Dermis microvascular lymphatic vessel endothelial cell (primary cell): ENCODE data around the gene MYLK2. TPM values are rescaled to one million over a fixed set of nuclear protein-coding genes. Genes with fewer than 3 reads are reported as not detected.

Experiments used
- DNase-seq, 2 donors: peaks; one replicate each; pipeline versions ENCODE4 v3.0.0 to v3.0.0-alpha.2; 2010; ENCODE audit warnings: low read depth in 2 of 2
- total RNA-seq: library from RNA; depleted of rRNA; stranded (reverse); fragments of >200 nt; gene quantifications from 2 replicates; pipeline ENCODE4 v1.2.1, GENCODE V29; 2014

MYLK2 gene
- total RNA-seq, 1 donor from 2014 or later, result 14.5 TPM

DNA sequence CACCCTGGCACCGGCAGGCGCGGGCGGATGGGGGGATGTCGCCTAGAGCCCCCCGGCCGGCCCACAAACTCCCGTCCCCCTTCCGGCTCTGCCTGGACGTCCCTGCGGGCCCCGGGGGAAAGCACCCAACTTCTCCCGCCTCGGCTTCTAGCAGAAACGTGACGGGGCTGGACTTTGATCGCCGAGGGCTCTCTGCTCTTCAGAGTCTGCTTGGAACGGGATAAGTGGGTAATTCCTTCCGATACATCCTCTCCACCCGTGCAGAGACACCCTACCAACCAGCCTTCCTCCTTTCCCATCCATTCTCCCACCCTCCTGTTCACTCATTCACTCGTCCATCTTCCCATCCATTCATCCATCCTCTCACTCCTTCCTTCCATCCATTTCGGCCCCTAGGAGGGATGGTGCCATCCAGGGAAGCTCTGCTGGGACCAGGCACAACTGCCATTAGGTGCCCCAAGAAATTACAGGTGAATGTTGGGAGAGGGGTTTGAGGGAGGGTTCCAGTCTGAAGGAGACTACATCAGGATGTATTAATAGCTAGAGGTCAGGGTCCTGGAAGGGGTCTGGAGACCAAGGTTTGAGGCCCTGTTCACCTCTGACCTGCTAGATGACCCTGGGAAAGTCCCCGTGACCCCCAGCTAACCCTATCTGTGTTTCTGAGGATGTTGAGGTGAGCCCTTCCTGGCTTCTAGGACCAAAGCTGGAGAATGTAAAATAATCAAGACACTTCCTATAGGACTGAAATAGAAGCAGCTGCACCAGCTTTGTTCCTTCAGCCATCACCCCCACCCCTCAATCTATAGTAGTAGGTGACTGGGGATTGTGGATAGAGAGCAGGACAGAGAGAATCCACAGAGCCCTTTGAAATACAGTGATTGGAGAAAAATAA, 51.8 kb downstream of the MYLK2 start:
- no peak for DNase-seq

DNA sequence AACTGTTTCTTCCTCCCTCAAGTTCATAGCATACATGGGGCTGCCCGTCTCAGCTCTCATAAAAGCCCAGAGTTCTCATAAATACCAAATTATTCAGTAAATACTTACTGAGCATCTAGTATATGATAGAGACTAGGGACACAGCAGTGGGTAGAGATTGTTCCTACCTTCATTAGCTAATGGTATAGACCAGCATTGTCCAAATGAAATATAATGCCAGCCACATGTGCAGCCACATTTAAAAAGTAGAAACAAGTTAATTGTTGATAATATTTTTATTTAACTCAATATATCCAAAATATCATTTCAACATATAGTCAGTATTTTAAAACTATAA, 52.4 kb downstream of the MYLK2 start:
- DNase-seq, result no peak

DNA sequence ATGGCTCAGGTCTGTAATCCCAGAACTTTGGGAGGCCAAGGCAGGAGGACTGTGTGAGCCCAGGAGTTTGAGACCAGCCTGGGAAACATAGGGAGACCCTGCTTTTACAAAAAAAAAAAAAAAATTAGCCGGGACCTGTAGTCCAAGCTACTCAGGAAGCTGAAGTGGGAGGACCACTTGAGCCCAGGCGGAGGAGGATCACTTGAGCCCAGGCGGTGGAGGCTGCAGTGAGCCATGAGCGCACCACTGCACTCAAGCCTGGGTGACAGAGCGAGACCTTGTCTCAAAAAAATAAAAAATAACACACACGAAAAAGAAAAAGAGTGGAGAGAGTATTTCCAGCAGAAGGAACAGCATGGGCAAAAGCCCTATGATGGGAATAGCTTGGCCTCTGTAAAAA, 53.2 kb downstream of the MYLK2 start:
- DNase-seq, result no peak

DNA sequence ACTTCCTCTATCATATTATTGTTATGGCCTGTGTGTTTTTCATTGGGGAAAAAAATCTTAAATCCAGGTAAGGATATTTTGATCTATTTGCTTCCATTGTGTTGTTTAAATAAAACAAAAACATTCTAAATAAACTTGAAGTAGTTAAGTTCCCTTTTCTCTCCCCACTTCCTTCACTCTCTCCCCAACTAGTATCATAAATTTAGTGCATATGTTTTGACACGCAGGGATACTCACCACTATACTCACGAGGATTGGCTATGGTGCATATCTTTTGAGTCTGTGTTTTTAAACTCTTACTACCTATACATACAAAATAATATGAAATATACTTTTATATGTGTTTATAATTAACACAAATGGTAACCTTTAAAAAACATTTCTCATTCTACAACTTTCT, 56.5 kb downstream of the MYLK2 start:
- DNase-seq, result no peak

DNA sequence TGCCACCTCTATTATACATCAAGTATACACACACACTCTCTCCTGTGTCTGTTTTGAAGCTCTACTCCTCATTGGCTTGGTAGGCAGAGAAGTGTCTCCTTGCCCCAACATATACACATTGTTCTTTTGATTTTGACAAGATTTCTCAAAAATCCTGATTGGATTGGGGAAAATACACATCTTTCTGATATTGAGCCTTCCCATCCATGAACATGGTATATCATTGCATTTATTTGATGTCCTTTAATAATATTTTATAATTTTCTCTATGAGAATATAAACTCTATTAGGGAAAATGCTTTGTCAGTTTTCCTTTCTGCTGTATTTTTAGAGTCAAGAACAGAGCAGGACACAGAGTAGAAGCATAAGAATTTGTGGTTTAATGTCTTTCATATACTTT, 58.5 kb downstream of the MYLK2 start:
- DNase-seq, result no peak

DNA sequence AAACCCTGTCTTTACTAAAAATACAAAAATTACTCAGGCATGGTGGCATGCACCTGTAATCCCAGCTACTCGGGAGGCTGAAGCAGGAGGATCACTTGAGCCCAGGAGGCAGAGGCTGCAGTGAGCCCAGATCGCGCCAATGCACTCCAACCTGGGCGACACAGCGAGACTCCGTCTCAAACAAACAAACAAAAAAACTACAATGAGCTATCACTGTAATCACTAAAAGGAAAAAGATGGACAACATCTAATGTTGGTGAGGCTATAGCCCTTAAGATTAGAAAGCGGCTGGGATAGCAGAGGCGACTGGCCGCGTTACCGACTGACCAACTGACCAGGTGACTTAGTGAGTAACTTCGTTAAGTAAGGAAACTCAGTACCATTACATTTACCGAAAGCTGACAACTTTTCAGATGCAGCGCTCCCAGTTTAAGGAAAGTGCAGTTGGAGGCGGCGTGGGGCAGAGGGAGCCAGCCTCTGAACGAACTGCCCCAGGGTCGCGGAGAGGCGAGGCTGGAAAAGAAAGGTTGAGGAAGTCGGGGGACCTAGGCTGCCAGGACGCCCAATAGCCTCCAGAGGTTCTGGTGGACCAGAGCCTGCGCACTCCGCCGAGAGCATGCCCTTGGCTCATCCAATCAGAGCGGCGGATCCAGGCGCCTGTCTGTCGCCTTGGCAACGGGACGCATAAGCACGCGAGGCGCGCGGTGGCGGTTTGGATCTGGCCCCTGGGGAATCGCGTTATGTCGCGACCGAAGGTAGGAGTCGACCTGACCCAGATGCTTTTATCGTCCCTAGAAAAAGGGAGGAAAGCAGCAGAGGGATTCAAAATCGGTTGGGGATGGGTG, 60.2 kb downstream of the MYLK2 start:
- peak; percentile 91 to 97 for DNase-seq

DNA sequence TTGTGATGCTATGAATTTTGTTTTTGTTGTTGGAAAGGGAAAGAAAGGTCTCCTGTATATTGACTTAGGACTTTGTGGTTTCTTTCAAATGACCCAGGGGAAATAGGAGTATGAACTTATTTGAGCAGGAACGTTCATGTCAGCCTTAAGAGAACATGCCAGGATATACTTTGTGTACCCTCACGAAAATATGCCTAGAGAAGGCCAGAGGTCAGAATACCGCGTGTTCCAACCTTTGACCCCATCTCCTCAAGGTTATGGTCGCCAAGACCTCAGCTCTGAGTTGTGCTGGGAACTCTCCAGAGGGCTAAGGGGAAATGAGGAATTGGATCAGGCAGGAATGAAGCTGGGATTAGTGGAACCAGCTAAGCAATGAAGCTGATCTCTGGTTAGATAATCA, 62.8 kb downstream of the MYLK2 start:
- no peak for DNase-seq

DNA sequence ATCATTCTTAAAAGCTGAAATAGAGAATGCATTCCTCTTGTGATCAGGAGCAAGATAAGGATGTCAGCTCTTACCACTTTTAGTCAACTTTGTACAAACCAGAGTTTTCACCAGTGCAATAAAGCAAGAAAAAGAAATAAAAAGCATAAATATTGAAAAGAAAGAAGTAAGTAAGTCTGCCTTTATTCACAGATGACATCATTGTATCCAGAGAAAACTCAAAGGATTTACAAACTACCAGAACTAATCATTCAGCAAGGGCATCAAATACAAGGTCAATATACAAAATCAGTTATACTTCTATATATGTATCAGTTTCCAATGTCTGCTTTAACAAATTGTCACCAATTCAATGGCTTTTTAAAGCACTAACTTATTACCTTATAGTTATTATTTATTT, 64.7 kb downstream of the MYLK2 start:
- DNase-seq, result no peak

Other genes starting within 250 kb of the MYLK2 start
- gene ID1, start 214.1 kb upstream of the MYLK2 start, total RNA-seq, result 576 and 901 TPM in 2 replicates
- gene COX4I2, start 181.4 kb upstream of the MYLK2 start, total RNA-seq, result not detected in 2 replicates
- 38.1 and 38.6 TPM in 2 replicates for gene BCL2L1, start 96.5 kb upstream of the MYLK2 start, total RNA-seq
- gene TPX2, start 80.1 kb upstream of the MYLK2 start, total RNA-seq, result 12.9 and 28.5 TPM in 2 replicates
- gene FOXS1, start 26.2 kb downstream of the MYLK2 start, total RNA-seq, result 0.39 and 0.76 TPM in 2 replicates
- 0.26 and 1.5 TPM in 2 replicates for gene DUSP15, start 51.2 kb downstream of the MYLK2 start, total RNA-seq
- gene TTLL9, start 51.3 kb downstream of the MYLK2 start, total RNA-seq, result 0.38 TPM in 1 of 2 replicates, not detected in the other
- 3.2 and 5.7 TPM in 2 replicates for gene PDRG1, start 132.7 kb downstream of the MYLK2 start, total RNA-seq
- gene XKR7, start 148.8 kb downstream of the MYLK2 start, total RNA-seq, result not detected in 2 replicates
- 17.3 and 27.6 TPM in 2 replicates for gene CCM2L, start 191.1 kb downstream of the MYLK2 start, total RNA-seq
- not detected in 2 replicates for gene HCK, start 232.9 kb downstream of the MYLK2 start, total RNA-seq